Kidney (tissue), 14 donors: ENCODE measurements around the gene ZBTB26. TPM values are rescaled to one million over a fixed set of nuclear protein-coding genes. Genes with fewer than 3 reads are reported as not detected.

Experiments used
- DNase-seq, 5 donors: peaks; one replicate each; pipeline ENCODE4 v3.0.0-alpha.2; 2013 to 2020
- FAIRE-seq: peaks from 2 replicates; lab custom pipeline; 2012; peaks lifted over from hg19 to GRCh38; lab: Jason Lieb, UNC
- H3K27ac ChIP-seq, 2 donors: one replicate each; pipeline ENCODE4 v1.7.0; 2013; ENCODE audit warnings: low read depth in 2 of 2, low read length in 2 of 2, inconsistent platforms in 1 of 2
- H3K27me3 ChIP-seq: one replicate; pipeline ENCODE4 v1.7.1; 2013; ENCODE audit warnings: low read length, inconsistent platforms; ENCODE audit not compliant: control insufficient read depth, insufficient read depth
- H3K36me3 ChIP-seq, 3 donors: one replicate each; pipeline versions ENCODE4 v1.7.0 to v1.7.1; 2013; ENCODE audit warnings: low read length in 3 of 3, control low read depth in 1 of 3, inconsistent platforms in 1 of 3; ENCODE audit not compliant: insufficient read depth in 3 of 3, control insufficient read depth in 2 of 3
- H3K4me1 ChIP-seq, 3 donors: one replicate each; pipeline versions ENCODE4 v1.7.0 to v1.7.1; 2013; ENCODE audit warnings: low read length in 3 of 3, inconsistent platforms in 1 of 3, low read depth in 1 of 3; ENCODE audit not compliant: control insufficient read depth in 2 of 3, insufficient read depth in 2 of 3
- H3K4me3 ChIP-seq, 3 donors: one replicate each; pipeline versions ENCODE4 v1.7.0 to v1.8.1; 2013; ENCODE audit warnings: low read length in 3 of 3, control low read depth in 1 of 3, inconsistent platforms in 1 of 3
- H3K9ac ChIP-seq, 3 donors: one replicate each; pipeline versions ENCODE4 v1.7.0 to v1.7.1; 2013; ENCODE audit warnings: low read length in 3 of 3, control low read depth in 1 of 3, inconsistent platforms in 1 of 3
- H3K9me3 ChIP-seq, 3 donors: one replicate each; pipeline versions ENCODE4 v1.7.0 to v1.7.1; 2013; ENCODE audit warnings: low read length in 3 of 3, control low read depth in 1 of 3, inconsistent platforms in 1 of 3; ENCODE audit not compliant: control insufficient read depth in 2 of 3, insufficient read depth in 1 of 3
- intact Hi-C: fragments of 100-400 bp; cut with DNase I; formaldehyde crosslinking; loops from one replicate; pipeline ENCODE4 v1.11.1; 2022
- polyA plus RNA-seq: library from polyadenylated mRNA; stranded (reverse); fragments of 350-450 nt; fragmentation: Illumina TruSeq; extraction: RNeasy Lipid Tissue Mini Kit (QIAGEN cat#74804); gene quantifications from one replicate; pipeline ENCODE4 v1.2.3, GENCODE V29; 2014; ENCODE audit warnings: low read depth, low replicate concordance; ENCODE audit not compliant: insufficient read depth
- total RNA-seq: library from RNA; stranded (reverse); fragmentation: NEBNext Ultra II Directional; extraction: Animal tissue kit (Norgen Biotek cat#: 25700); gene quantifications from one replicate; pipeline ENCODE4 v1.2.1, GENCODE V29; 2021
- TF ChIP-seq, protein P1 (sequence below): IDR thresholded peaks from 3 replicates; pipeline ENCODE4 v1.5.1; 2012; ENCODE audit warnings: mild to moderate bottlenecking, moderate library complexity, borderline replicate concordance; ENCODE audit not compliant: insufficient read depth; ENCODE audit errors: extremely low read depth
- donor health status: control.
- donor health status: control.
- donor health status: control.
- donor health status: control.
- donor health status: control.
- donor health status: DM: yes; HTN: yes; CAD: no.
- donor health status: Normal renal cell carcinoma (clear cell type).

ZBTB26 gene
- total and polyA plus RNA-seq, 2 donors from 2014 or later, result 3.4 to 8.2 TPM

- H3K9me3 ChIP-seq, result no peaks in the 10 kb centered on the region
- no peak overlapping the region for H3K9ac ChIP-seq
- TF ChIP-seq, protein P1, sequence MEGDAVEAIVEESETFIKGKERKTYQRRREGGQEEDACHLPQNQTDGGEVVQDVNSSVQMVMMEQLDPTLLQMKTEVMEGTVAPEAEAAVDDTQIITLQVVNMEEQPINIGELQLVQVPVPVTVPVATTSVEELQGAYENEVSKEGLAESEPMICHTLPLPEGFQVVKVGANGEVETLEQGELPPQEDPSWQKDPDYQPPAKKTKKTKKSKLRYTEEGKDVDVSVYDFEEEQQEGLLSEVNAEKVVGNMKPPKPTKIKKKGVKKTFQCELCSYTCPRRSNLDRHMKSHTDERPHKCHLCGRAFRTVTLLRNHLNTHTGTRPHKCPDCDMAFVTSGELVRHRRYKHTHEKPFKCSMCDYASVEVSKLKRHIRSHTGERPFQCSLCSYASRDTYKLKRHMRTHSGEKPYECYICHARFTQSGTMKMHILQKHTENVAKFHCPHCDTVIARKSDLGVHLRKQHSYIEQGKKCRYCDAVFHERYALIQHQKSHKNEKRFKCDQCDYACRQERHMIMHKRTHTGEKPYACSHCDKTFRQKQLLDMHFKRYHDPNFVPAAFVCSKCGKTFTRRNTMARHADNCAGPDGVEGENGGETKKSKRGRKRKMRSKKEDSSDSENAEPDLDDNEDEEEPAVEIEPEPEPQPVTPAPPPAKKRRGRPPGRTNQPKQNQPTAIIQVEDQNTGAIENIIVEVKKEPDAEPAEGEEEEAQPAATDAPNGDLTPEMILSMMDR, result no peak
- H3K4me3 ChIP-seq, result no peak overlapping the region
- H3K27me3 ChIP-seq, result no peaks in the 10 kb centered on the region
- no peak overlapping the region for H3K27ac ChIP-seq
- DNase-seq (no peak), FAIRE-seq (no peak)
- peaks cover 0 to 6% (median 2%) of the 10 kb centered on the region in 3 donors for H3K36me3 ChIP-seq
- H3K4me1 ChIP-seq, result no peaks in the 10 kb centered on the region
- intact Hi-C loops, result no loop called here
These were observed 29.8 kb upstream of the ZBTB26 start for GRCh38 chr9:122961139-122961538.

GRCh38 chr9:122955961-122956360 lies 24.6 kb upstream of the ZBTB26 start:
- Histone ChIP-seq H3K27ac (no peak overlapping the region), H3K9me3 (no peaks in the 10 kb centered on the region), H3K4me3 (no peak overlapping the region), H3K36me3 (peaks cover 0 to 6% (median 0%) of the 10 kb centered on the region in 3 donors), H3K9ac (no peak overlapping the region), H3K4me1 (no peaks in the 10 kb centered on the region), H3K27me3 (no peaks in the 10 kb centered on the region)
- no peak for DNase-seq
- TF ChIP-seq, protein P1, result no peak
- intact Hi-C loops, result no loop called here
- FAIRE-seq, result no peak

DNA sequence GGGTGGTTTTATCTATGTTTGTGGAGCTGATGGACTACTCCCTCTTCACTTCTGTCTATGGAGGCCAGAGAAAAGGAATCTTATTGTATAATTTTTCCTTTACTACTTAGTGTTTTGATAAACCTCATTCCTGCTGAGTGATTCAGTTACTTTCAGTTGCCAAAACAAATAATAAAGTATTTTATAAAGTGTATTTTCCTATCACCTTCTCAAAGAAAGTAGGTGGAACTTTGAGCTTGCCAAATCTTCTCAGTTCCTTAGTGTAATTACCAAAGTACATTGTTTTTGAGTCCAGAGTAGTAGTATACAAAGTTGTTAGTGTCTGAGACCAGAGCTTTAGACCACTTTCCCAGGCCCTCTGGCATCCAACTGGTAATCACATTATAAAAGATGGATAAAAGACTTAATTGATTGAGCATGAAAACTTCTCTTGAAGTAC lies 23.0 kb upstream of the ZBTB26 start:
- Histone ChIP-seq H3K36me3 (no peaks in the 10 kb centered on the region), H3K4me1 (no peaks in the 10 kb centered on the region), H3K9me3 (no peaks in the 10 kb centered on the region), H3K27ac (no peak overlapping the region), H3K4me3 (no peak overlapping the region), H3K27me3 (no peaks in the 10 kb centered on the region), H3K9ac (no peak overlapping the region)
- intact Hi-C loops, result no loop called here
- DNase-seq (no peak), FAIRE-seq (no peak)
- TF ChIP-seq, protein P1, result no peak

DNA sequence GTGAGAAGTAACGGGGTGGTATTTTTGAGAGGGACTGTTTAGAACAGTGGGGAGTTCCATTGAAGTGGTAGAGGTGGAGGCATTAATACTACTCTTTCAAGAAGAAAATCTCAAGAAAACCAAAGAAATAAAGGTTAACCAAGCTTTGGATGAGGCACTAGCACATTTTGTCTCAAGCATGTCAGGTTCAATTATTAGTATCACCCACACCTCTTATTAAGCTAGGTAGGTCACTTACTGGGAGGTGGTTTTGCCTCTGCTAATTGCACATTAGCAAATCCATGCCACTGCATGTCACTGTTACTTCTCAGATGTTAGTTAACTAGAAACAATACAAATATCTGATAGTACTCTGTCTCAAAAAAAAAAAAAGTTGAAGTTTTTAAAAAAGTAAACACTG lies 19.7 kb upstream of the ZBTB26 start:
- Histone ChIP-seq H3K27me3 (no peaks in the 10 kb centered on the region), H3K27ac (no peak overlapping the region), H3K9me3 (no peaks in the 10 kb centered on the region), H3K36me3 (no peaks in the 10 kb centered on the region), H3K9ac (no peak overlapping the region), H3K4me1 (no peaks in the 10 kb centered on the region), H3K4me3 (no peak overlapping the region)
- TF ChIP-seq, protein P1, result no peak
- DNase-seq (no peak), FAIRE-seq (no peak)
- intact Hi-C loops, result no loop called here
